Panc1 (cell line): Measurements from ENCODE around the gene OSTF1. TPM values are rescaled to one million over a fixed set of nuclear protein-coding genes. Genes with fewer than 3 reads are reported as not detected.

ENCODE experiments used
- ATAC-seq: fragments of 200-7000 bp; cut with Tn5 transposase; 2 replicates; pipeline ENCODE4 v1.9.1; 2020; ENCODE audit warnings: mild to moderate bottlenecking, moderate library complexity
- BruUV-seq: library from RNA; stranded (reverse); fragments of 400-500 nt; replicated peaks from 2 replicates; lab custom pipeline; 2021; lab: Mats Ljungman, UMichigan
- CTCF ChIA-PET: fragments of 300-600 bp; sonication (Branson Sonifier 250); formaldehyde crosslinking; loops from one replicate; lab custom pipeline; 2022; ENCODE audit warnings: antibody characterized with exemption; lab: Charles Lee
- POLR2A ChIA-PET: fragments of 300-600 bp; sonication (Branson Sonifier 250); formaldehyde crosslinking; loops from one replicate; lab custom pipeline; 2022; ENCODE audit warnings: antibody characterized with exemption; lab: Charles Lee
- DNase-seq: peaks from one replicate; pipeline ENCODE4 v3.0.0-alpha.2; 2010; ENCODE audit warnings: low read depth, low spot score
- H3K27ac ChIP-seq: 2 replicates; pipeline ENCODE4 v1.5.1; 2011; ENCODE audit warnings: mild to moderate bottlenecking, low read length, inconsistent platforms
- H3K27me3 ChIP-seq: fragments of 200-500 bp; sonication (Bioruptor generic); 2 replicates; pipeline ENCODE4 v1.6.0; 2014; ENCODE audit warnings: low read length, inconsistent platforms; ENCODE audit not compliant: control insufficient read depth, insufficient read depth
- H3K36me3 ChIP-seq: fragments of 200-500 bp; sonication (Bioruptor generic); 2 replicates; pipeline ENCODE4 v1.5.1; 2014; ENCODE audit warnings: inconsistent platforms, mild to moderate bottlenecking, low read length, moderate library complexity; ENCODE audit not compliant: control insufficient read depth, insufficient read depth
- H3K4me1 ChIP-seq: 2 replicates; pipeline ENCODE4 v1.5.1; 2011; ENCODE audit warnings: inconsistent platforms, mild to moderate bottlenecking, low read length, moderate library complexity; ENCODE audit not compliant: control insufficient read depth, insufficient read depth
- H3K4me3 ChIP-seq, 2 experiments: 2 replicates each; pipeline ENCODE4 v1.5.1; 2011 to 2012; ENCODE audit warnings: low read depth in 2 of 2, low read length in 2 of 2, mild to moderate bottlenecking in 2 of 2, inconsistent platforms in 1 of 2, moderate library complexity in 1 of 2
- H3K9me3 ChIP-seq: fragments of 200-500 bp; sonication (Bioruptor generic); 2 replicates; pipeline ENCODE4 v1.5.1; 2014; ENCODE audit warnings: low read depth, mild to moderate bottlenecking, inconsistent platforms, low read length, moderate library complexity; ENCODE audit not compliant: control insufficient read depth, insufficient read depth
- POLR2AphosphoS5 ChIP-seq: IDR thresholded peaks from 2 replicates; pipeline ENCODE4 v1.6.1; 2012; ENCODE audit warnings: mild to moderate bottlenecking, low read depth, low read length, moderate library complexity
- SIN3A ChIP-seq: IDR thresholded peaks from 2 replicates; pipeline ENCODE4 v1.6.1; 2012; ENCODE audit warnings: low read depth, mild to moderate bottlenecking, low read length, moderate library complexity, borderline replicate concordance; ENCODE audit not compliant: insufficient read depth
- TCF7L2 ChIP-seq: IDR thresholded peaks from 2 replicates; pipeline ENCODE4 v1.6.1; 2011; ENCODE audit warnings: mild to moderate bottlenecking, low read depth, low read length, inconsistent platforms
- in situ Hi-C: cut with HindIII; loops from 2 replicates; pipeline ENCODE4 v1.10.0; 2016; ENCODE audit warnings: low sequenced_read_pairs, low pct_unique_long_range_greater_than_20kb
- intact Hi-C: fragments of 100-400 bp; cut with micrococcal nuclease; formaldehyde crosslinking; loops from one replicate; pipeline ENCODE4 v1.10.0; 2022; ENCODE audit not compliant: unreplicated experiment
- total RNA-seq: library from RNA; stranded (reverse); gene quantifications from one replicate; pipeline ENCODE4 v1.2.1, GENCODE V29; 2021; ENCODE audit not compliant: unreplicated experiment
- TF ChIP-seq, protein P1 (sequence below): fragments of 450-650 bp; IDR thresholded peaks from 2 replicates; pipeline ENCODE4 v1.5.1; 2017; ENCODE audit warnings: mild to moderate bottlenecking
- TF ChIP-seq, protein P2 (sequence below), 2 experiments: IDR thresholded peaks; 2 replicates each; pipeline ENCODE4 v1.6.1; 2011 to 2012; ENCODE audit warnings: low read depth in 2 of 2, control low read depth in 1 of 2, low read length in 1 of 2, mild to moderate bottlenecking in 1 of 2, moderate library complexity in 1 of 2; ENCODE audit not compliant: insufficient read depth in 1 of 2

Gene OSTF1
- total RNA-seq, 1 experiment from 2014 or later: 24.6 TPM

DNA sequence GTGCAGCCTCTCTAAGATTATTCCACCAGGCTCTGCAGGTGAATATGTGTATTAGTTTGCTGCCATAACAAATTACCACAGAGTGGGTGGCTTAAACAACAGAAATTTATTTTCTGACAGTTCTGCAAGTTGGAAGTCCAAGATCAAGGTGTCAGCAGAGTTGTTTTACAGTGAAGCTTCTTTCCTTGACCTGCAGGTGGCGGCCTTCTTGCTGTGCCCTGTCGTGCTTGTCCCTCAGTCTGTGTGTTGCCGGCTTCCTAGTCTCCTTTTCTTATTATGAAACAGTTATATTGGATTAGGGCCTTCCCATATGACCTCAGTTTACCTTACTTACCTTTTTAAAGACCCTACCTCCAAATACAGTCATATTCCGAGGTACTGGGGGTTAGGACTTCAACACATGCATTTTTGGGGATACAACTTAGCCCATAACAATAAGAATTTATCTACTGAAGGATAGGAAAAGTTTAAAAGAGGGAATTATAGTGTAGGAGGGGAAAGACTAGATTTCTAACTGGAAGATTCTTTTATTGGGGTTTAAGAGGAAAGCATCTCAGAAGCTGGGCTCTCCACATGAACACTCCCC lies 97.4 kb downstream of the OSTF1 start:
- H3K27me3 ChIP-seq: peaks cover 2% of the 10 kb centered on the region; the same call in 1 of the 2 replicates
- in situ Hi-C loops (no loop called here), intact Hi-C loops (no loop called here)
- H3K9me3 ChIP-seq: no peaks in the 10 kb centered on the region
- no peak overlapping the region for H3K4me3 ChIP-seq
- CTCF ChIA-PET: interaction anchor here (0.7 kb wide), 1 partner anchor 9 kb away, joined by 4 read pairs; no protein-coding TSS in a partner anchor
- H3K4me1 ChIP-seq: no peaks in the 10 kb centered on the region
- BruUV-seq: no TSS peak
- DNase-seq: peak; percentile 42
- H3K27ac ChIP-seq: no peak overlapping the region
- ATAC-seq: peak; percentile 85
- H3K36me3 ChIP-seq: no peaks in the 10 kb centered on the region
- POLR2A ChIA-PET: no interaction called here
- TF ChIP-seq, protein P1, sequence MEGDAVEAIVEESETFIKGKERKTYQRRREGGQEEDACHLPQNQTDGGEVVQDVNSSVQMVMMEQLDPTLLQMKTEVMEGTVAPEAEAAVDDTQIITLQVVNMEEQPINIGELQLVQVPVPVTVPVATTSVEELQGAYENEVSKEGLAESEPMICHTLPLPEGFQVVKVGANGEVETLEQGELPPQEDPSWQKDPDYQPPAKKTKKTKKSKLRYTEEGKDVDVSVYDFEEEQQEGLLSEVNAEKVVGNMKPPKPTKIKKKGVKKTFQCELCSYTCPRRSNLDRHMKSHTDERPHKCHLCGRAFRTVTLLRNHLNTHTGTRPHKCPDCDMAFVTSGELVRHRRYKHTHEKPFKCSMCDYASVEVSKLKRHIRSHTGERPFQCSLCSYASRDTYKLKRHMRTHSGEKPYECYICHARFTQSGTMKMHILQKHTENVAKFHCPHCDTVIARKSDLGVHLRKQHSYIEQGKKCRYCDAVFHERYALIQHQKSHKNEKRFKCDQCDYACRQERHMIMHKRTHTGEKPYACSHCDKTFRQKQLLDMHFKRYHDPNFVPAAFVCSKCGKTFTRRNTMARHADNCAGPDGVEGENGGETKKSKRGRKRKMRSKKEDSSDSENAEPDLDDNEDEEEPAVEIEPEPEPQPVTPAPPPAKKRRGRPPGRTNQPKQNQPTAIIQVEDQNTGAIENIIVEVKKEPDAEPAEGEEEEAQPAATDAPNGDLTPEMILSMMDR: peak; percentile 79
- TF ChIP-seq, protein P2, sequence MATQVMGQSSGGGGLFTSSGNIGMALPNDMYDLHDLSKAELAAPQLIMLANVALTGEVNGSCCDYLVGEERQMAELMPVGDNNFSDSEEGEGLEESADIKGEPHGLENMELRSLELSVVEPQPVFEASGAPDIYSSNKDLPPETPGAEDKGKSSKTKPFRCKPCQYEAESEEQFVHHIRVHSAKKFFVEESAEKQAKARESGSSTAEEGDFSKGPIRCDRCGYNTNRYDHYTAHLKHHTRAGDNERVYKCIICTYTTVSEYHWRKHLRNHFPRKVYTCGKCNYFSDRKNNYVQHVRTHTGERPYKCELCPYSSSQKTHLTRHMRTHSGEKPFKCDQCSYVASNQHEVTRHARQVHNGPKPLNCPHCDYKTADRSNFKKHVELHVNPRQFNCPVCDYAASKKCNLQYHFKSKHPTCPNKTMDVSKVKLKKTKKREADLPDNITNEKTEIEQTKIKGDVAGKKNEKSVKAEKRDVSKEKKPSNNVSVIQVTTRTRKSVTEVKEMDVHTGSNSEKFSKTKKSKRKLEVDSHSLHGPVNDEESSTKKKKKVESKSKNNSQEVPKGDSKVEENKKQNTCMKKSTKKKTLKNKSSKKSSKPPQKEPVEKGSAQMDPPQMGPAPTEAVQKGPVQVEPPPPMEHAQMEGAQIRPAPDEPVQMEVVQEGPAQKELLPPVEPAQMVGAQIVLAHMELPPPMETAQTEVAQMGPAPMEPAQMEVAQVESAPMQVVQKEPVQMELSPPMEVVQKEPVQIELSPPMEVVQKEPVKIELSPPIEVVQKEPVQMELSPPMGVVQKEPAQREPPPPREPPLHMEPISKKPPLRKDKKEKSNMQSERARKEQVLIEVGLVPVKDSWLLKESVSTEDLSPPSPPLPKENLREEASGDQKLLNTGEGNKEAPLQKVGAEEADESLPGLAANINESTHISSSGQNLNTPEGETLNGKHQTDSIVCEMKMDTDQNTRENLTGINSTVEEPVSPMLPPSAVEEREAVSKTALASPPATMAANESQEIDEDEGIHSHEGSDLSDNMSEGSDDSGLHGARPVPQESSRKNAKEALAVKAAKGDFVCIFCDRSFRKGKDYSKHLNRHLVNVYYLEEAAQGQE (IDR thresholded peaks at IDR 0.05; ENCODE audit: insufficient read depth in 1 of 2, low read depth in 2 of 2, low read length in 1 of 2): no peak

DNA sequence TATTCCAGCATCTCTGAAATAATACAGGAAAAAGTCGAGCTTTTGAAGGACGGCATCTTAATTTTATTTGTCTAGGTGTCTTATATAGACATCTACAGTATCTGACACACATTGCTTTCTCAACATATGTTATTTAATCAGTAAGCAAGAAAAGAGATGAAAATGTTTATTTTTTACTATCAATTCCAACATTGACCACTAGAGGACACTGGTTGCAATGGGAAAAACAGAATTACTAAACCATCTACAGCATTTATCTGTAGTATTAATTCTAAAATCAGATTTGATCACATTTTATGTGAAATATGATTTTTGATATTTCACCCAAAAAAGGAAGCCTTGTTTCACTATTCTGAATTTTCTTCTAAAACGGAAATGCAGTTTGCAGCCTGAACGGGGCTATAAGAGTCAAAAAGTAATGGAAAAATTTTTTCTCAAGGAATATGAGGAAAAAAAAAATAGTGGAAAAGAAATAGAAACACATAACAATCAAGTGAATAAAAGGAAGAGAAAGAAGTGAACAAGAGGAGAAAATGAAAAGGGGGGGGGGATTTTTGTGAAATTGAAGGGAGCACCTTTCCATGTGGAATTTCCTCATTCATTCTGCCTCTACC lies 98.6 kb downstream of the OSTF1 start:
- no peaks in the 10 kb centered on the region for H3K4me1 ChIP-seq
- BruUV-seq: no TSS peak
- POLR2A ChIA-PET: no interaction called here
- intact Hi-C loops (no loop called here), in situ Hi-C loops (no loop called here)
- no peak overlapping the region for H3K27ac ChIP-seq
- H3K4me3 ChIP-seq: no peak overlapping the region
- DNase-seq (peak; percentile 5), ATAC-seq (no peak)
- CTCF ChIA-PET: no interaction called here
- TF ChIP-seq, protein P1: peak; percentile 78; the same call in 1 of the 2 replicates
- TF ChIP-seq TCF7L2 (no peak), SIN3A (no peak), POLR2AphosphoS5 (no peak)
- TF ChIP-seq, protein P2 (IDR thresholded peaks at IDR 0.05; ENCODE audit: insufficient read depth in 1 of 2, low read depth in 2 of 2, low read length in 1 of 2): no peak
- no peaks in the 10 kb centered on the region for H3K9me3 ChIP-seq
- peaks cover 2% of the 10 kb centered on the region; the same call in 1 of the 2 replicates for H3K27me3 ChIP-seq
- H3K36me3 ChIP-seq: no peaks in the 10 kb centered on the region
